Measurements from ENCODE around the gene GNB1L. TPM values are rescaled to one million over a fixed set of nuclear protein-coding genes. Genes with fewer than 3 reads are reported as not detected.

GNB1L gene
- total RNA-seq, 1 donor from 2014 or later, result 9.9 TPM

DNA sequence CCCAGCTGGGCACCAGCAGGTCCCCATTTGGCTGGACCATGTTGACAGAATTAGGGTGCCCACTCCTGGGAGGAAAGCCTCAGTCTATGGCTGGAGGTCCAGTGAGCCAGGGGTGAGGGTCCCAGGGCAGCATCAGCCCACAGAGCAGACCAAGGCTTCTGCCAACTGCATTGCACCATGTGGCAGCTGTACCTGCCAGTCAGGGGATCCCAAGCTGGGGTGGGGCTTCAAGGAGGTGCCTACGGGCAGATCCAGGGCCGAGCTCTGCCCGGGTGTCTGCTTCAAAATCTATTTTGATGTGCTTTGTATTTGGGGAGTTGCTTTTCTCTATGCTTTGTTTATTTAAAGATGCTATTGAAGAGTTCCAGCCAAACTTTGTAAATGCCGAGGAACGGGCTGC is 120.9 kb downstream of the GNB1L start:
- H3K9me3 Mint-ChIP-seq, result no peaks in the 10 kb centered on the region
- H3K4me1 Mint-ChIP-seq, result peaks cover 4% of the 10 kb centered on the region
- H3K36me3 Mint-ChIP-seq, result no peaks in the 10 kb centered on the region
- no peak overlapping the region for H3K27ac Mint-ChIP-seq
- TF ChIP-seq, protein P1, sequence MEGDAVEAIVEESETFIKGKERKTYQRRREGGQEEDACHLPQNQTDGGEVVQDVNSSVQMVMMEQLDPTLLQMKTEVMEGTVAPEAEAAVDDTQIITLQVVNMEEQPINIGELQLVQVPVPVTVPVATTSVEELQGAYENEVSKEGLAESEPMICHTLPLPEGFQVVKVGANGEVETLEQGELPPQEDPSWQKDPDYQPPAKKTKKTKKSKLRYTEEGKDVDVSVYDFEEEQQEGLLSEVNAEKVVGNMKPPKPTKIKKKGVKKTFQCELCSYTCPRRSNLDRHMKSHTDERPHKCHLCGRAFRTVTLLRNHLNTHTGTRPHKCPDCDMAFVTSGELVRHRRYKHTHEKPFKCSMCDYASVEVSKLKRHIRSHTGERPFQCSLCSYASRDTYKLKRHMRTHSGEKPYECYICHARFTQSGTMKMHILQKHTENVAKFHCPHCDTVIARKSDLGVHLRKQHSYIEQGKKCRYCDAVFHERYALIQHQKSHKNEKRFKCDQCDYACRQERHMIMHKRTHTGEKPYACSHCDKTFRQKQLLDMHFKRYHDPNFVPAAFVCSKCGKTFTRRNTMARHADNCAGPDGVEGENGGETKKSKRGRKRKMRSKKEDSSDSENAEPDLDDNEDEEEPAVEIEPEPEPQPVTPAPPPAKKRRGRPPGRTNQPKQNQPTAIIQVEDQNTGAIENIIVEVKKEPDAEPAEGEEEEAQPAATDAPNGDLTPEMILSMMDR (IDR thresholded peaks at IDR 0.05; ENCODE audit: unreplicated experiment), result no peak
- DNase-seq (ENCODE audit: low spot score in 2 of 2, unreplicated experiment in 2 of 2), result no peak
- peaks cover 34% of the 10 kb centered on the region for H3K27me3 Mint-ChIP-seq (ENCODE audit: low read depth)
- H3K4me3 Mint-ChIP-seq, result no peak overlapping the region

Other genes with a start within 250 kb of the GNB1L start
- 32.2 to 42.1 TPM (median 36.2 TPM) in 3 replicates for gene SEPTIN5, start 140.4 kb downstream of the GNB1L start, total RNA-seq
- gene GP1BB, start 131.3 kb downstream of the GNB1L start, total RNA-seq, result 1.4 to 5.7 TPM (median 4.4 TPM) in 3 replicates
- gene TBX1, start 94.1 kb downstream of the GNB1L start, total RNA-seq, result 0.34 to 0.45 TPM in 2 of 3 replicates, not detected in the other
- gene RTL10, start within 50 bp of the GNB1L start, total RNA-seq, result 32.2 to 35.1 TPM (median 34.3 TPM) in 3 replicates
- gene COMT, start 86.9 kb upstream of the GNB1L start, total RNA-seq, result 87.8 to 93.5 TPM (median 93.5 TPM) in 3 replicates
- 21.0 to 23.2 TPM (median 22.9 TPM) in 3 replicates for gene TXNRD2, start 86.9 kb upstream of the GNB1L start, total RNA-seq
- gene ARVCF, start 161.9 kb upstream of the GNB1L start, total RNA-seq, result 38.4 to 43.8 TPM (median 41.2 TPM) in 3 replicates
- 13.4 to 17.5 TPM (median 15.6 TPM) in 3 replicates for gene TANGO2, start 166.2 kb upstream of the GNB1L start, total RNA-seq
- 69.4 to 72.3 TPM (median 71.5 TPM) in 3 replicates for gene DGCR8, start 225.4 kb upstream of the GNB1L start, total RNA-seq

All from mesothelial cell of epicardium (in vitro differentiated cells).